ENCODE data around the gene ACVR1. TPM values are rescaled to one million over a fixed set of nuclear protein-coding genes. Genes with fewer than 3 reads are reported as not detected.

ACVR1 gene
- total and polyA plus RNA-seq, 2 of the 13 experiments (the other 11 are each of a cell fraction or from before 2014, with no cell fraction given), result 2.3 to 5.4 TPM

GRCh38 chr2:157838442-157839161, 37.5 kb downstream of the ACVR1 start (continued):
- TF ChIP-seq KLF16 (CRISPR knock-in tag; IDR thresholded peaks at IDR 0.05), result peak in 1 of 2 experiments; percentile 53; a peak in 1 of 4 replicates
- TF ChIP-seq REST (IDR thresholded peaks at IDR 0.05; ENCODE audit: borderline replicate concordance in 1 of 2, low read depth in 1 of 2, low read length in 2 of 2), result peak in 1 of 2 experiments; percentile 55; a peak in 1 of 4 replicates
- TF ChIP-seq HDAC2 (CRISPR knock-in tag; IDR thresholded peaks at IDR 0.05), result peak; percentile 67; the same call in 1 of the 2 replicates
- no peak for TF ChIP-seq PLSCR1 (CRISPR knock-in tag; IDR thresholded peaks at IDR 0.05; ENCODE audit: borderline replicate concordance)
- 0 out of 2 replicates have a peak, but pooled peaks have one; percentile 25 for TF ChIP-seq TBX2 (CRISPR knock-in tag; IDR thresholded peaks at IDR 0.05; ENCODE audit: borderline replicate concordance)
- TF ChIP-seq RXRB (CRISPR knock-in tag; IDR thresholded peaks at IDR 0.05; ENCODE audit: borderline replicate concordance), result peak; percentile 66; the same call in 1 of the 2 replicates
- TF ChIP-seq, protein P1, sequence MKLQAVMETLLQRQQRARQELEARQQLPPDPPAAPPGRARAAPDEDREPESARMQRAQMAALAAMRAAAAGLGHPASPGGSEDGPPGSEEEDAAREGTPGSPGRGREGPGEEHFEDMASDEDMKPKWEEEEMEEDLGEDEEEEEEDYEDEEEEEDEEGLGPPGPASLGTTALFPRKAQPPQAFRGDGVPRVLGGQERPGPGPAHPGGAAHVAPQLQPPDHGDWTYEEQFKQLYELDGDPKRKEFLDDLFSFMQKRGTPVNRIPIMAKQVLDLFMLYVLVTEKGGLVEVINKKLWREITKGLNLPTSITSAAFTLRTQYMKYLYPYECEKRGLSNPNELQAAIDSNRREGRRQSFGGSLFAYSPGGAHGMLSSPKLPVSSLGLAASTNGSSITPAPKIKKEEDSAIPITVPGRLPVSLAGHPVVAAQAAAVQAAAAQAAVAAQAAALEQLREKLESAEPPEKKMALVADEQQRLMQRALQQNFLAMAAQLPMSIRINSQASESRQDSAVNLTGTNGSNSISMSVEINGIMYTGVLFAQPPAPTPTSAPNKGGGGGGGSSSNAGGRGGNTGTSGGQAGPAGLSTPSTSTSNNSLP (IDR thresholded peaks at IDR 0.05; ENCODE audit: low read depth, low read length), result no peak; the same call in 1 of the 2 replicates
- TF ChIP-seq ZMYM4 (CRISPR knock-in tag; IDR thresholded peaks at IDR 0.05), result peak; percentile 47; the same call in 1 of the 2 replicates
- TF ChIP-seq STAT5B (CRISPR knock-in tag; IDR thresholded peaks at IDR 0.05), result no peak
- peak; percentile 67 for TF ChIP-seq ELF1 (CRISPR knock-in tag; IDR thresholded peaks at IDR 0.05)
- peak; percentile 49; the same call in 1 of the 2 replicates for TF ChIP-seq ZNF205 (CRISPR knock-in tag; IDR thresholded peaks at IDR 0.05)
- no peak for TF ChIP-seq FOXA1 (IDR thresholded peaks at IDR 0.05)
- TF ChIP-seq FOXA1 (CRISPR knock-in tag; IDR thresholded peaks at IDR 0.05), result peak; percentile 48
- TF ChIP-seq, protein P2, sequence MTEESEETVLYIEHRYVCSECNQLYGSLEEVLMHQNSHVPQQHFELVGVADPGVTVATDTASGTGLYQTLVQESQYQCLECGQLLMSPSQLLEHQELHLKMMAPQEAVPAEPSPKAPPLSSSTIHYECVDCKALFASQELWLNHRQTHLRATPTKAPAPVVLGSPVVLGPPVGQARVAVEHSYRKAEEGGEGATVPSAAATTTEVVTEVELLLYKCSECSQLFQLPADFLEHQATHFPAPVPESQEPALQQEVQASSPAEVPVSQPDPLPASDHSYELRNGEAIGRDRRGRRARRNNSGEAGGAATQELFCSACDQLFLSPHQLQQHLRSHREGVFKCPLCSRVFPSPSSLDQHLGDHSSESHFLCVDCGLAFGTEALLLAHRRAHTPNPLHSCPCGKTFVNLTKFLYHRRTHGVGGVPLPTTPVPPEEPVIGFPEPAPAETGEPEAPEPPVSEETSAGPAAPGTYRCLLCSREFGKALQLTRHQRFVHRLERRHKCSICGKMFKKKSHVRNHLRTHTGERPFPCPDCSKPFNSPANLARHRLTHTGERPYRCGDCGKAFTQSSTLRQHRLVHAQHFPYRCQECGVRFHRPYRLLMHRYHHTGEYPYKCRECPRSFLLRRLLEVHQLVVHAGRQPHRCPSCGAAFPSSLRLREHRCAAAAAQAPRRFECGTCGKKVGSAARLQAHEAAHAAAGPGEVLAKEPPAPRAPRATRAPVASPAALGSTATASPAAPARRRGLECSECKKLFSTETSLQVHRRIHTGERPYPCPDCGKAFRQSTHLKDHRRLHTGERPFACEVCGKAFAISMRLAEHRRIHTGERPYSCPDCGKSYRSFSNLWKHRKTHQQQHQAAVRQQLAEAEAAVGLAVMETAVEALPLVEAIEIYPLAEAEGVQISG (CRISPR knock-in tag; IDR thresholded peaks at IDR 0.05), result peak; percentile 35; the same call in 1 of the 2 replicates
- TF ChIP-seq ZBTB25 (CRISPR knock-in tag; IDR thresholded peaks at IDR 0.05), result peak; percentile 62
- TF ChIP-seq, protein P3, sequence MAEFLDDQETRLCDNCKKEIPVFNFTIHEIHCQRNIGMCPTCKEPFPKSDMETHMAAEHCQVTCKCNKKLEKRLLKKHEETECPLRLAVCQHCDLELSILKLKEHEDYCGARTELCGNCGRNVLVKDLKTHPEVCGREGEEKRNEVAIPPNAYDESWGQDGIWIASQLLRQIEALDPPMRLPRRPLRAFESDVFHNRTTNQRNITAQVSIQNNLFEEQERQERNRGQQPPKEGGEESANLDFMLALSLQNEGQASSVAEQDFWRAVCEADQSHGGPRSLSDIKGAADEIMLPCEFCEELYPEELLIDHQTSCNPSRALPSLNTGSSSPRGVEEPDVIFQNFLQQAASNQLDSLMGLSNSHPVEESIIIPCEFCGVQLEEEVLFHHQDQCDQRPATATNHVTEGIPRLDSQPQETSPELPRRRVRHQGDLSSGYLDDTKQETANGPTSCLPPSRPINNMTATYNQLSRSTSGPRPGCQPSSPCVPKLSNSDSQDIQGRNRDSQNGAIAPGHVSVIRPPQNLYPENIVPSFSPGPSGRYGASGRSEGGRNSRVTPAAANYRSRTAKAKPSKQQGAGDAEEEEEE (CRISPR knock-in tag; IDR thresholded peaks at IDR 0.05; ENCODE audit: borderline replicate concordance), result no peak
